K562 (cell line): ENCODE data around the gene PIGQ. TPM values are rescaled to one million over a fixed set of nuclear protein-coding genes. Genes with fewer than 3 reads are reported as not detected.

Source experiments
- ATAC-seq: fragments of 200-7000 bp; cut with Tn5 transposase; 3 replicates; pipeline ENCODE4 v1.9.1; 2020; ENCODE audit warnings: moderate library complexity
- BruUV-seq: library from RNA; stranded (reverse); fragments of 400-500 nt; replicated peaks from 2 replicates; lab custom pipeline; 2021; lab: Mats Ljungman, UMichigan
- CTCF ChIA-PET: fragments of 300-600 bp; formaldehyde crosslinking; extraction: SDS; loops from one replicate; lab custom pipeline; 2021; ENCODE audit warnings: low intra/inter-chr PET ratio; lab: Yijun Ruan, JAX
- POLR2A ChIA-PET: fragments of 300-600, 350-650 bp; sonication (Branson Sonifier 250); formaldehyde crosslinking; extraction: SDS; loops from one replicate; lab custom pipeline; 2021; ENCODE audit warnings: antibody characterized with exemption, inconsistent platforms; lab: Yijun Ruan, JAX
- DNase-seq, 4 experiments: peaks; one replicate each; pipeline versions ENCODE4 v3.0.0 to v3.0.0-alpha.2; 2011 to 2018; ENCODE audit warnings: low spot score in 3 of 4, mixed read lengths in 3 of 4; ENCODE audit errors: extremely low read depth in 1 of 4
- FAIRE-seq: peaks from 2 replicates; lab custom pipeline; 2011; peaks lifted over from hg19 to GRCh38; lab: Jason Lieb, UNC
- H2AFZ ChIP-seq: 2 replicates; pipeline ENCODE4 v1.6.0; 2011; ENCODE audit warnings: low read depth, low read length, control low read depth, inconsistent platforms
- H3K27ac ChIP-seq: fragments of 200-600 bp; 3 replicates; pipeline ENCODE4 v1.8.0; 2011; ENCODE audit warnings: low read depth, mild to moderate bottlenecking, control low read depth, inconsistent platforms, low read length, moderate library complexity, mixed read lengths; ENCODE audit errors: extremely low read depth
- H3K27me3 ChIP-seq, 2 experiments: fragments of 300-600 bp in 1 of 2; 2 replicates in 1 of 2; 3 replicates in 1 of 2; pipeline versions ENCODE4 v1.6.0 to v1.8.0; 2011; ENCODE audit warnings: inconsistent platforms in 2 of 2, low read length in 2 of 2, mild to moderate bottlenecking in 1 of 2, mixed read lengths in 1 of 2, moderate library complexity in 1 of 2; ENCODE audit not compliant: control insufficient read depth in 2 of 2, insufficient read depth in 2 of 2
- H3K36me3 ChIP-seq: fragments of 300-600 bp; 3 replicates; pipeline ENCODE4 v1.8.0; 2011; ENCODE audit warnings: mild to moderate bottlenecking, low read length, inconsistent platforms; ENCODE audit not compliant: control insufficient read depth, insufficient read depth
- H3K4me1 ChIP-seq, 2 experiments: fragments of 200-600 bp in 1 of 2; replicated peaks in 1 of 2; 2 replicates in 1 of 2; 3 replicates in 1 of 2; pipeline versions ENCODE4 v1.5.1 to v1.8.0; 2011; ENCODE audit warnings: inconsistent platforms in 2 of 2, low read length in 2 of 2, mild to moderate bottlenecking in 1 of 2, mixed read lengths in 1 of 2, moderate library complexity in 1 of 2; ENCODE audit not compliant: control insufficient read depth in 2 of 2, insufficient read depth in 2 of 2
- H3K4me2 ChIP-seq: 2 replicates; pipeline ENCODE4 v1.6.1; 2011; ENCODE audit warnings: low read length, control low read depth, inconsistent platforms, mixed read lengths; ENCODE audit not compliant: insufficient read depth
- H3K4me3 ChIP-seq: fragments of 200-600 bp; sonication (generic), shearing (Covaris generic); 2 replicates; pipeline ENCODE4 v1.5.1; 2016; ENCODE audit warnings: control low read depth, inconsistent platforms
- H3K79me2 ChIP-seq: fragments of 200-600 bp; 3 replicates; pipeline ENCODE4 v1.8.0; 2011; ENCODE audit warnings: low read length, inconsistent platforms; ENCODE audit not compliant: control insufficient read depth, insufficient read depth
- H3K9ac ChIP-seq, 2 experiments: 2 replicates each; pipeline versions ENCODE4 v1.6.0 to v1.6.1; 2011; ENCODE audit warnings: low read depth in 2 of 2, low read length in 2 of 2, control low read depth in 1 of 2, inconsistent platforms in 1 of 2, mild to moderate bottlenecking in 1 of 2, mixed read lengths in 1 of 2; ENCODE audit not compliant: insufficient read depth in 1 of 2
- H3K9me1 ChIP-seq: one replicate; pipeline ENCODE4 v1.6.0; 2011; ENCODE audit warnings: inconsistent platforms, mild to moderate bottlenecking, low read length, moderate library complexity; ENCODE audit not compliant: control insufficient read depth, insufficient read depth
- H3K9me3 ChIP-seq: replicated peaks from 2 replicates; pipeline ENCODE4 v1.5.1; 2011; ENCODE audit warnings: low read depth, low read length, inconsistent platforms; ENCODE audit not compliant: control insufficient read depth, insufficient read depth
- H4K20me1 ChIP-seq: replicated peaks from 2 replicates; pipeline ENCODE4 v1.6.1; 2011; ENCODE audit warnings: low read length, inconsistent platforms, mixed read lengths; ENCODE audit not compliant: control insufficient read depth, insufficient read depth
- MITF ChIP-seq: IDR thresholded peaks from 2 replicates; pipeline ENCODE4 v1.6.1; 2014; ENCODE audit warnings: antibody characterized with exemption
- SMC3 ChIP-seq: conservative IDR thresholded peaks from 2 replicates; pipeline ENCODE4 v1.6.1; 2011; ENCODE audit warnings: low read depth, low read length, improper control_type of control experiment; ENCODE audit not compliant: insufficient read depth
- SRSF3 ChIP-seq: fragments of 200-400 bp; formaldehyde crosslinking; IDR thresholded peaks from 2 replicates; pipeline ENCODE4 v1.6.1; 2016; ENCODE audit warnings: mild to moderate bottlenecking, low read length, moderate library complexity; ENCODE audit not compliant: insufficient read depth
- ZNF282 ChIP-seq: sonication (generic); formaldehyde crosslinking; IDR thresholded peaks from 2 replicates; pipeline ENCODE4 v1.8.1; 2023; ENCODE audit warnings: missing genetic modification reagents
- ZNF766 ChIP-seq: fragments of 200-800 bp; sonication (Bioruptor generic); conservative IDR thresholded peaks from 2 replicates; pipeline ENCODE4 v1.6.1; 2016; ENCODE audit warnings: missing genetic modification characterization, missing compliant biosample characterization
- WGBS: fragments of 100-300 bp; shearing (Covaris generic); methylation state at CpG from one replicate; pipeline ENCODE4 v1.1.6; 2016; ENCODE audit warnings: low coverage, mixed read lengths; ENCODE audit not compliant: insufficient coverage; ENCODE audit errors: missing lambda C conversion rate; 5-methylcytosine and 5-hydroxymethylcytosine counted together
- in situ Hi-C: fragments of 300-500 bp; cut with MboI; formaldehyde crosslinking; loops from 4 replicates; pipeline ENCODE4 v1.15.0; 2018; ENCODE audit warnings: inconsistent platforms, mixed read lengths
- intact Hi-C: fragments of 100-400 bp; cut with micrococcal nuclease; formaldehyde crosslinking; loops from 2 replicates; pipeline ENCODE4 v1.14.2; 2022
- polyA plus RNA-seq, 8 experiments: library from polyadenylated mRNA; depleted of rRNA in 4 of 8; stranded (reverse) in 5 of 8; unstranded in 3 of 8; fragments of >200 nt; fragmentation: Nextera tagmentation in 2 of 8; fragmentation: Illumina TruSeq in 1 of 8; extraction: Ambion mirVana in 2 of 8; extraction: Trizol in 1 of 8; gene quantifications; 2 replicates each; pipeline versions ENCODE4 v1.2.1 to v1.2.3, GENCODE V29; 2011 to 2014; ENCODE audit warnings: inconsistent platforms in 1 of 8, missing spikeins in 1 of 8
- total RNA-seq, 7 experiments: library from RNA; depleted of rRNA in 6 of 7; stranded (reverse); fragments of >200 nt in 6 of 7; fragmentation: Illumina TruSeq in 2 of 7; extraction: Trizol in 2 of 7; gene quantifications; 2 replicates each; pipeline versions ENCODE4 v1.2.1 to v1.2.3, GENCODE V29; 2011 to 2021; ENCODE audit warnings: low replicate concordance in 1 of 7

Gene PIGQ
- total and polyA plus RNA-seq, 9 of the 15 experiments (the other 6 are each of a cell fraction or from before 2014, with no cell fraction given) = 0.20 to 49.6 (median 11.7) TPM

DNA sequence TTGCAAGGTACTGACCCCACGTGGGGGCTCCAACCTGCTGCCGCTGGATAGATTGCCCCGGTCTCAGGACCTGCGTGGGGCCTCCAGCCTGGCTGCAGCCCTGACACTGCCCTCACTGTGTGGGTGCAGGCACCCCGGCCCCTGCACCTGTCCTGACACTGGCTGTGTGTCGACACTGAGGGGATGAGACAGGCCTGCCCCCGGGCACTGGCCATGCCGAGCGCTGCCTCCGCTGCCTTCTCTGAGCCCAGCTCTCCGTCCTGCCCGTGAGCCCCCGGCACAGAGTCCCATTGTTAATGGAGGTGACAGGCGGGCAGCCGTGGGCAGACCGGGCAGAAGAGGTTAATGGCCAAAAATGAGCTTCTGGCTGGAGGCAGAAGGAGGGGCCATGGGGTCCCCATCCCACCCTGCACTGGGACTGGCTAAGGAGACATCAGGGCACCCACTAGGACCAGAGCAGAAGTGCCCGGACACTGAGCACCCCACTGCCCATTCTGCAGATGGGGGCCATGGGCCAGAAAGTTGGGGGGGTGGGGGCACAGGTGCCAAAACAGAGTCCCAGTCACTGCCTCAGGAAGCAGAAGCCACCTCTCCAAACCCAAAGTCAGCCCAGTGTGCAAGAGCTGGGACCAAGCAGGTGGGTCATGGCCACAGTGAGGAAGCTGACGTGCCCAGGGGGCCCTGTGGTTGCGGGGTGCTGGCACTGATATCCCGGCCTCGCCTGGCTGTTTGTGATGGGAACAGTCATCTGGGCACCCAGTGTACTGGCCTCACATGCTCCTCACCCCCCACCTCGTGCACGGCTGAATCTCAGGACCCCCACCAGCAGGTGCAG, 12.1 kb upstream of the PIGQ start:
- Histone ChIP-seq H3K27ac (no peak overlapping the region), H3K79me2 (no peaks in the 10 kb centered on the region), H3K9me3 (no peaks in the 10 kb centered on the region), H3K4me1 (peaks cover 0 to 80% of the 10 kb centered on the region in 2 experiments; a peak in 2 of 5 replicates), H3K4me2 (no peak overlapping the region), H2AFZ (no peak overlapping the region)
- DNase-seq = no peak
- intact Hi-C loops = no loop called here
- CTCF ChIA-PET = no interaction called here
- TF ChIP-seq SMC3 = no peak
- TF ChIP-seq ZNF282 (CRISPR knock-in tag) = no peak
- no peak for TF ChIP-seq MITF
- no peak for TF ChIP-seq SRSF3
- no peak for TF ChIP-seq ZNF766 (CRISPR knock-in tag)
- TF ChIP-seq, all 486 proteins: peak for 0
- H3K36me3 ChIP-seq = peaks cover 13% of the 10 kb centered on the region; the same call in 1 of the 3 replicates
- H4K20me1 ChIP-seq = no peaks in the 10 kb centered on the region
- FAIRE-seq = no peak
- in situ Hi-C loops = no loop called here
- no peak overlapping the region for H3K4me3 ChIP-seq
- POLR2A ChIA-PET = no interaction called here
- H3K27me3 ChIP-seq = peaks cover 3 to 17% of the 10 kb centered on the region in 2 experiments; a peak in 4 of 5 replicates
- no peak overlapping the region for H3K9ac ChIP-seq
- 54% methylated on average over 16 of the region's 23 CpGs for WGBS
- BruUV-seq = no TSS peak
- H3K9me1 ChIP-seq = no peaks in the 10 kb centered on the region
- no peak for ATAC-seq
